HepG2 (cell line): ENCODE data around the gene SDE2. TPM values are rescaled to one million over a fixed set of nuclear protein-coding genes. Genes with fewer than 3 reads are reported as not detected.

ENCODE experiments used
- ATAC-seq: fragments of 200-7000 bp; cut with Tn5 transposase; 3 replicates; pipeline ENCODE4 v1.9.1; 2020; ENCODE audit warnings: mild to moderate bottlenecking, moderate library complexity
- BruUV-seq: library from RNA; stranded (reverse); fragments of 400-500 nt; replicated peaks from 2 replicates; lab custom pipeline; 2021; lab: Mats Ljungman, UMichigan
- CTCF ChIA-PET: fragments of 300-600 bp; formaldehyde crosslinking; extraction: SDS; loops from one replicate; lab custom pipeline; 2021; ENCODE audit warnings: low total read pairs, inconsistent platforms, low intra/inter-chr PET ratio; lab: Yijun Ruan, JAX
- POLR2A ChIA-PET: fragments of 350-600 bp; sonication (Branson Sonifier 250); formaldehyde crosslinking; loops from one replicate; lab custom pipeline; 2020; ENCODE audit warnings: antibody characterized with exemption, inconsistent platforms; lab: Yijun Ruan, JAX
- DNase-seq: peaks from one replicate; pipeline ENCODE4 v3.0.0-alpha.2; 2015; ENCODE audit warnings: low spot score
- FAIRE-seq: peaks from 3 replicates; lab custom pipeline; 2011; peaks lifted over from hg19 to GRCh38; lab: Jason Lieb, UNC
- H2AFZ ChIP-seq: one replicate; pipeline ENCODE4 v1.6.1; 2011; ENCODE audit warnings: low read length, inconsistent platforms
- H3K27ac ChIP-seq: fragments of 300-600 bp; 3 replicates; pipeline ENCODE4 v1.8.0; 2011; ENCODE audit warnings: mixed run types, mild to moderate bottlenecking, mixed read lengths, low read length, inconsistent platforms; ENCODE audit not compliant: insufficient read depth; ENCODE audit errors: extremely low read length
- H3K27me3 ChIP-seq, 2 experiments: fragments of 200-600 bp in 1 of 2; 2 replicates in 1 of 2; 3 replicates in 1 of 2; pipeline versions ENCODE4 v1.6.0 to v1.8.0; 2011; ENCODE audit warnings: low read length in 2 of 2, mild to moderate bottlenecking in 2 of 2, moderate library complexity in 2 of 2, inconsistent platforms in 1 of 2; ENCODE audit not compliant: insufficient read depth in 2 of 2, control insufficient read depth in 1 of 2
- H3K36me3 ChIP-seq, 2 experiments: fragments of 200-600 bp in 1 of 2; replicated peaks in 1 of 2; 2 replicates in 1 of 2; 3 replicates in 1 of 2; pipeline versions ENCODE4 v1.5.1 to v1.8.0; 2011; ENCODE audit warnings: low read length in 2 of 2, inconsistent platforms in 1 of 2; ENCODE audit not compliant: insufficient read depth in 2 of 2, control insufficient read depth in 1 of 2
- H3K4me1 ChIP-seq: 2 replicates; pipeline ENCODE4 v1.5.1; 2012; ENCODE audit warnings: low read length, inconsistent platforms; ENCODE audit not compliant: insufficient read depth
- H3K4me2 ChIP-seq: 2 replicates; pipeline ENCODE4 v1.6.0; 2011; ENCODE audit warnings: low read depth, low read length, inconsistent platforms
- H3K4me3 ChIP-seq, 3 experiments: fragments of 200-600 bp in 1 of 3; sonication (generic), shearing (Covaris generic) in 1 of 3; replicated peaks in 1 of 3; 2 replicates each; pipeline ENCODE4 v1.5.1; 2011 to 2016; ENCODE audit warnings: low read length in 3 of 3, inconsistent platforms in 2 of 3, low read depth in 2 of 3, mild to moderate bottlenecking in 2 of 3, control low read depth in 1 of 3, mixed read lengths in 1 of 3; ENCODE audit not compliant: insufficient read depth in 1 of 3
- H3K79me2 ChIP-seq: one replicate; pipeline ENCODE4 v1.6.1; 2011; ENCODE audit warnings: low read length, inconsistent platforms; ENCODE audit not compliant: insufficient read depth
- H3K9ac ChIP-seq: 2 replicates; pipeline ENCODE4 v1.6.0; 2011; ENCODE audit warnings: mild to moderate bottlenecking, low read depth, low read length, inconsistent platforms; ENCODE audit not compliant: insufficient read depth
- H3K9me3 ChIP-seq: 2 replicates; pipeline ENCODE4 v1.5.1; 2012; ENCODE audit warnings: mild to moderate bottlenecking, low read length
- H4K20me1 ChIP-seq: 2 replicates; pipeline ENCODE4 v1.6.0; 2011; ENCODE audit warnings: inconsistent platforms, mild to moderate bottlenecking, low read length, moderate library complexity; ENCODE audit not compliant: insufficient read depth
- CCDC6 ChIP-seq: sonication (generic); formaldehyde crosslinking; IDR thresholded peaks from 2 replicates; pipeline ENCODE4 v1.8.1; 2022; ENCODE audit warnings: mild to moderate bottlenecking, missing genetic modification reagents, moderate library complexity
- CENPBD1 ChIP-seq: sonication (generic); formaldehyde crosslinking; IDR thresholded peaks from 2 replicates; pipeline ENCODE4 v1.8.0; 2022; ENCODE audit warnings: missing genetic modification reagents, low read depth, mild to moderate bottlenecking, borderline replicate concordance
- FOXC1 ChIP-seq: sonication (generic); formaldehyde crosslinking; IDR thresholded peaks from 2 replicates; pipeline ENCODE4 v1.8.0; 2022; ENCODE audit warnings: mild to moderate bottlenecking, missing genetic modification reagents, borderline replicate concordance
- GABPA ChIP-seq, 2 experiments: IDR thresholded peaks; 2 replicates each; pipeline ENCODE4 v1.6.1; 2011 to 2016; ENCODE audit warnings: low read depth in 2 of 2, low read length in 1 of 2, missing biosample characterization in 1 of 2, missing genetic modification characterization in 1 of 2
- KDM1A ChIP-seq: IDR thresholded peaks from 2 replicates; pipeline ENCODE4 v1.6.1; 2016; ENCODE audit warnings: missing compliant biosample characterization
- KLF12 ChIP-seq: sonication (generic); formaldehyde crosslinking; IDR thresholded peaks from 2 replicates; pipeline ENCODE4 v1.4.0; 2020; ENCODE audit warnings: missing genetic modification reagents, borderline replicate concordance
- SAP130 ChIP-seq: IDR thresholded peaks from 2 replicates; pipeline ENCODE4 v1.6.1; 2016; ENCODE audit warnings: low read depth
- SMC3 ChIP-seq: IDR thresholded peaks from 2 replicates; pipeline ENCODE4 v1.6.1; 2011; ENCODE audit warnings: low read length, improper control_type of control experiment
- TAF1 ChIP-seq: sonication (generic); formaldehyde crosslinking; IDR thresholded peaks from 2 replicates; pipeline ENCODE4 v1.4.0; 2020; ENCODE audit warnings: missing genetic modification reagents
- ZFP36 ChIP-seq: fragments of 150-350 bp; IDR thresholded peaks from 2 replicates; pipeline ENCODE4 v1.6.1; 2018; ENCODE audit warnings: borderline replicate concordance, low read length, low read depth; ENCODE audit not compliant: partially characterized antibody
- ZNF136 ChIP-seq: sonication (generic); formaldehyde crosslinking; IDR thresholded peaks from 2 replicates; pipeline ENCODE4 v1.8.1; 2022; ENCODE audit warnings: low read depth, mild to moderate bottlenecking, moderate library complexity, missing genetic modification reagents
- ZNF143 ChIP-seq: sonication (generic); formaldehyde crosslinking; IDR thresholded peaks from 2 replicates; pipeline ENCODE4 v1.4.0; 2020; ENCODE audit warnings: missing genetic modification reagents
- ZNF205 ChIP-seq: IDR thresholded peaks from 2 replicates; pipeline ENCODE4 v1.6.1; 2018; ENCODE audit warnings: missing biosample characterization, missing genetic modification reagents
- ZNF367 ChIP-seq: sonication (generic); formaldehyde crosslinking; IDR thresholded peaks from 2 replicates; pipeline ENCODE4 v1.4.0; 2020; ENCODE audit warnings: missing genetic modification reagents, borderline replicate concordance
- ZNF713 ChIP-seq: sonication (generic); formaldehyde crosslinking; IDR thresholded peaks from 2 replicates; pipeline ENCODE4 v1.4.0; 2020; ENCODE audit warnings: mild to moderate bottlenecking, missing genetic modification reagents
- ZNF740 ChIP-seq: sonication (generic); formaldehyde crosslinking; IDR thresholded peaks from 2 replicates; pipeline ENCODE4 v1.4.0; 2020; ENCODE audit warnings: missing genetic modification reagents
- WGBS: methylation state at CpG from one replicate; pipeline ENCODE4 v1.1.6; 2017; ENCODE audit warnings: low lambda C conversion rate; 5-methylcytosine and 5-hydroxymethylcytosine counted together
- in situ Hi-C: cut with HindIII; loops from 2 replicates; pipeline ENCODE4 v1.10.0; 2017; ENCODE audit warnings: low pct_unique_long_range_greater_than_20kb; ENCODE audit not compliant: extremely low pct_ligation_motif_present
- intact Hi-C: fragments of 100-400 bp; cut with micrococcal nuclease; formaldehyde crosslinking; loops from one replicate; pipeline ENCODE4 v1.10.0; 2022; ENCODE audit not compliant: unreplicated experiment
- polyA plus RNA-seq, 8 experiments: library from polyadenylated mRNA; depleted of rRNA in 3 of 8; stranded (reverse) in 7 of 8; unstranded in 1 of 8; fragments of >200 nt; fragmentation: Illumina TruSeq in 4 of 8; extraction: Trizol in 4 of 8; gene quantifications; 2 replicates each; pipeline versions ENCODE4 v1.2.1 to v1.2.3, GENCODE V29; 2011 to 2016; ENCODE audit warnings: low read depth in 4 of 8, missing spikeins in 1 of 8, mixed read lengths in 1 of 8; ENCODE audit not compliant: insufficient read depth in 1 of 8
- total RNA-seq, 5 experiments: library from RNA; depleted of rRNA; stranded (reverse); fragments of >200 nt; fragmentation: Illumina TruSeq; extraction: Trizol; gene quantifications; 2 replicates each; pipeline ENCODE4 v1.2.3, GENCODE V29; 2016; ENCODE audit warnings: low read depth in 1 of 5
- TF ChIP-seq, protein P1 (sequence below): IDR thresholded peaks from 2 replicates; pipeline ENCODE4 v1.6.1; 2016; ENCODE audit warnings: low read depth
- TF ChIP-seq, protein P2 (sequence below): sonication (generic); formaldehyde crosslinking; IDR thresholded peaks from 2 replicates; pipeline ENCODE4 v1.5.1; 2020; ENCODE audit warnings: mild to moderate bottlenecking, missing genetic modification reagents

Gene SDE2
- total and polyA plus RNA-seq, 2 of the 13 experiments (the other 11 are each of a cell fraction or from before 2014, with no cell fraction given), result 10.8 to 19.6 TPM

DNA sequence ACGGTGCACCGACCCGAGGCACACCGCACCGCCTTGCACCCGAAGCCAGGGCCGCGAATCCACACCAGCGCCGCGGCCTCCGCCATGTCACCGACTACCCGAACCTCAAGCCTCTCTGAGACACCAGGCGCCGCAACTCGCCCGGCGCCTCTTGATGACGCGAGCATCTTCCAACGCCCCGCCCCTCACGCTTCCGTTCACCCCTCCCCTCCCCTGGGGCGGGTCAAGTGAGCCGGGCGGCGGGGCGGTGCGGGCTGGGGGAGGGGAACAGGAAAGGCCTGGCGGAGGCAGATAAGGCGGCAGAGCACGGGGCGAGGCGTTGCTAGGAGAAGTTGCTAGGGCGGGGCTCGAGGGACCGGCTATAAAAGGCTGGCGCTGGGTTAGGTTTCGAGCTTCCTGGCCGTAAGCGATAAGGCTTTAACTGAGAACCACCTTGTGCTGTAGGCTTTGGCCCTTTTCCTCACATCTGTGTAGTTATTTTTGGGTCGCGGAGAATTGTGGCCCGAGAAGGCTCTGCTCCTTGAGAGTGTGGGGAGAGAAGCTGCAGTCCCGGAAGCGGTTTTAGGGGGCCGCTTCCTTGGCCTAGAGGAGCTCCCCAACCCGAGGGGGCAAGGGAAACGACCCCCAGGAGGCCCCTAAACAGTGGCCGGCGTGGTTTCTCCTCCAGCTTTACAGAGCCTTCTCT lies at the start of gene SDE2 (continued):
- TF ChIP-seq, protein P1, sequence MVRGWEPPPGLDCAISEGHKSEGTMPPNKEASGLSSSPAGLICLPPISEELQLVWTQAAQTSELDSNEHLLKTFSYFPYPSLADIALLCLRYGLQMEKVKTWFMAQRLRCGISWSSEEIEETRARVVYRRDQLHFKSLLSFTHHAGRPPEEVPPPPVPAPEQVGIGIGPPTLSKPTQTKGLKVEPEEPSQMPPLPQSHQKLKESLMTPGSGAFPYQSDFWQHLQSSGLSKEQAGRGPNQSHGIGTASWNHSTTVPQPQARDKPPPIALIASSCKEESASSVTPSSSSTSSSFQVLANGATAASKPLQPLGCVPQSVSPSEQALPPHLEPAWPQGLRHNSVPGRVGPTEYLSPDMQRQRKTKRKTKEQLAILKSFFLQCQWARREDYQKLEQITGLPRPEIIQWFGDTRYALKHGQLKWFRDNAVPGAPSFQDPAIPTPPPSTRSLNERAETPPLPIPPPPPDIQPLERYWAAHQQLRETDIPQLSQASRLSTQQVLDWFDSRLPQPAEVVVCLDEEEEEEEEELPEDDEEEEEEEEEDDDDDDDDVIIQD, result 0 out of 2 replicates have a peak, but pooled peaks have one; percentile 38
- TF ChIP-seq ZNF143 (CRISPR knock-in tag) (no peak), GABPA (IDR thresholded peaks at IDR 0.05; ENCODE audit: low read depth, low read length) (0 out of 2 replicates have a peak, but pooled peaks have one; percentile 32), GABPA (CRISPR knock-in tag; IDR thresholded peaks at IDR 0.05; ENCODE audit: low read depth) (peak; percentile 88), ZNF136 (CRISPR knock-in tag) (no peak), KDM1A (CRISPR knock-in tag) (no peak), ZNF205 (CRISPR knock-in tag) (0 out of 2 replicates have a peak, but pooled peaks have one; percentile 4), ZNF713 (CRISPR knock-in tag) (no peak), ZNF367 (CRISPR knock-in tag) (0 out of 2 replicates have a peak, but pooled peaks have one; percentile 21), CCDC6 (CRISPR knock-in tag) (peak; percentile 76; the same call in 1 of the 2 replicates), TAF1 (CRISPR knock-in tag) (peak; percentile 92), FOXC1 (CRISPR knock-in tag) (peak; percentile 54; the same call in 1 of the 2 replicates)

- ChIA-PET CTCF (no interaction called here), POLR2A (no interaction called here)
- peaks cover 23% of the 10 kb centered on the region for H3K4me1 ChIP-seq
Measured at GRCh38 chr1:226048886-226049285, 49.7 kb upstream of the SDE2 start.

More at GRCh38 chr1:226048886-226049285, 49.7 kb upstream of the SDE2 start:
- BruUV-seq, result no TSS peak
- H4K20me1 ChIP-seq, result no peaks in the 10 kb centered on the region
- no peak for TF ChIP-seq ZNF740
- TF ChIP-seq CENPBD1 (CRISPR knock-in tag), result no peak
- no peak for TF ChIP-seq SAP130 (CRISPR knock-in tag)
- TF ChIP-seq KLF12 (CRISPR knock-in tag), result no peak
- TF ChIP-seq, protein P2, sequence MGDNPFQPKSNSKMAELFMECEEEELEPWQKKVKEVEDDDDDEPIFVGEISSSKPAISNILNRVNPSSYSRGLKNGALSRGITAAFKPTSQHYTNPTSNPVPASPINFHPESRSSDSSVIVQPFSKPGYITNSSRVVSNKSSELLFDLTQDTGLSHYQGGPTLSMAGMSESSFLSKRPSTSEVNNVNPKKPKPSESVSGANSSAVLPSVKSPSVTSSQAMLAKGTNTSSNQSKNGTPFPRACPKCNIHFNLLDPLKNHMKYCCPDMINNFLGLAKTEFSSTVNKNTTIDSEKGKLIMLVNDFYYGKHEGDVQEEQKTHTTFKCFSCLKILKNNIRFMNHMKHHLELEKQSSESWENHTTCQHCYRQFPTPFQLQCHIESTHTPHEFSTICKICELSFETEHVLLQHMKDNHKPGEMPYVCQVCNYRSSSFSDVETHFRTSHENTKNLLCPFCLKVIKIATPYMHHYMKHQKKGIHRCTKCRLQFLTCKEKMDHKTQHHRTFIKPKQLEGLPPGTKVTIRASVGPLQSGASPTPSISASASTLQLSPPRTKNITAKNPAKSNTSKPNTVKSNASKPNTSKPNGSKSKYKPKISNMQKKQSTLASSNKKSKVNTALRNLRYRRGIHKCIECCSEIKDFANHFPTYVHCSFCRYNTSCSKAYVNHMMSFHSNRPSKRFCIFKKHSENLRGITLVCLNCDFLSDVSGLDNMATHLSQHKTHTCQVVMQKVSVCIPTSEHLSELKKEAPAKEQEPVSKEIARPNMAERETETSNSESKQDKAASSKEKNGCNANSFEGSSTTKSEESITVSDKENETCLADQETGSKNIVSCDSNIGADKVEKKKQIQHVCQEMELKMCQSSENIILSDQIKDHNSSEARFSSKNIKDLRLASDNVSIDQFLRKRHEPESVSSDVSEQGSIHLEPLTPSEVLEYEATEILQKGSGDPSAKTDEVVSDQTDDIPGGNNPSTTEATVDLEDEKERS (CRISPR knock-in tag), result no peak
- no peak for TF ChIP-seq SMC3
- no peak for TF ChIP-seq ZFP36
- TF ChIP-seq, all 625 proteins: peak for 0
- H3K4me3 ChIP-seq, result no peak overlapping the region
- no peaks in the 10 kb centered on the region for H3K79me2 ChIP-seq
- H3K27me3 ChIP-seq, result no peaks in the 10 kb centered on the region
- H3K9me3 ChIP-seq, result no peaks in the 10 kb centered on the region
- FAIRE-seq (no peak), ATAC-seq (no peak), DNase-seq (no peak)
- WGBS, result no CpG with 5 or more reads among the region's 1 CpG
- no peaks in the 10 kb centered on the region for H3K36me3 ChIP-seq
- H3K4me2 ChIP-seq, result no peak overlapping the region
- in situ Hi-C loops (no loop called here), intact Hi-C loops (no loop called here)
- H3K27ac ChIP-seq, result no peak overlapping the region
- H2AFZ ChIP-seq, result no peak overlapping the region
- H3K9ac ChIP-seq, result no peak overlapping the region
